ENCODE measurements around the gene HDAC7.

- TF ChIP-seq POLR2A (IDR thresholded peaks at IDR 0.05; ENCODE audit: low read depth, low read length), result no peak
- TF ChIP-seq TAF1 (IDR thresholded peaks at IDR 0.05; ENCODE audit: low read depth, low read length), result no peak
Measured at GRCh38 chr12:47849261-47849660, 29.6 kb upstream of the HDAC7 start.
